ENCODE results near the gene CMTM5.

The CMTM5 gene

DNA sequence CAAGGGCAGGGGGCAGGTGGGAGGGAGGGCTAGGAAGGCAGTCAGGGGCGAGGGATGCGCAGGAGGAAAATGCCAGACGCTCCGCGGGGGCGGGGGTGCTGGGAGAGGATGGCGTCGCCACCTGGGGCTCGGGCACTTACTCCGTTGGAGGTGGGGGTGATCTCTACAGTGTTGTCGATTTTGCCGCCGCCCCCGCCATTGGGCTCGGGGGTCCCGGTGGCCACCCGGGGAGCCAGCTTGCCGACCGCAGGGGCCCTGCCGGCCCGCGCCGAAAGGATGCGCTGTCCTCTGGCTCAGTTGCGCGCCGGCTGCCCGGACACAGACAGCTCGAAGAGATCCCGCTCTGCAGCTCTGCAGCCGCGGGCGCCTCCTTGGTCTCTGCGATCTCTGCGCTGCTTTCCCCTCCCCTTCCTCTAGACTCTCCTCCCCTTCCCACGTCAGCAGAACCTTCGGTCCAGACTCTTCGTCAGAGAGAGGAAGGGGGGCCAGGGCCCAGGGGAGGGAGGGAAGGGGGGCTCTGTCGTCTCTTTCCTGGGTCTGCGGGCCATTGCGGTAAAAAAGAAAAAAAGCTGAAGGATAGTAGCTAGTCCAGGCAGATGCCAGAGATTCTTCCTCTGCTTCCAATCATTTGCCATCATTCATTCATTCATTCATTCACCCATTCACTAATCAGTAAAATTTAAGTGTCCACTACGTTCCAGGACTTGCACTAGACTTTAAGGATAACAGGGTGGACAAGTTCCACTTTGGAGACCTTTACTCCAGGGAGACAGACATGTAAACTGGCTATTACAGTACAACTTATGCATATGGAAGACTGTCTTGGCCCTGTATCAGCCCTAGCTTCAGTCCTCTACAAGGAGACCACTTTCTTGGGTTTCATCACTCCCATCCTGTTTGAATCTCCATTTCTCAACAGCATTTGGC is 24.1 kb upstream of the CMTM5 start, which contains the start of gene SLC22A17:
Gene SLC22A17, minus strand, starts transcription at position 382 of the 927 bp plus-strand sequence.
- Mint-ChIP-seq H3K36me3 (ENCODE audit: low read depth) (peaks cover 2% of the 10 kb centered on the region), H3K27me3 (ENCODE audit: low read depth) (peaks cover 45% of the 10 kb centered on the region), H3K27ac (no peak within 1 kb of the TSS), H3K9me3 (no peaks in the 10 kb centered on the region), H3K4me1 (ENCODE audit: low read depth) (peaks cover 7% of the 10 kb centered on the region), H3K4me3 (peak within 1 kb of the TSS; percentile 72)

DNA sequence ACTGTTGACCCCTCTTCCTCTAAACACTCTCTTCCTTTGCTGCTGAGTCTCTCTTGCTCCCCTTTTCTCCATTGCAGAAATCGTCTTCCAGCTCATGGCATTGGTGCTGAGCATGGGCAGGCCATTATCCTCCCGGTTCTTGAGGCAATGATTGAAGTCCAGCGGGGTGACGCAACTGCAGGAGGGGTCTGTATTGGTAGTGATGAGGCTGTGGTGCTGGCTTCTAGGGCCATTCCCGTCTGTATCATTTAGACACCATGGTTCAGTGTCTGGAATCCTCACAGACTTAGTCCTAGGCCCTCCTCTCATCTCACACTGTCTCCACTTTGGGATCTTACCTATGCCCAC is 23.4 kb upstream of the CMTM5 start:
- no peaks in the 10 kb centered on the region for H3K9me3 Mint-ChIP-seq
- peaks cover 2% of the 10 kb centered on the region for H3K36me3 Mint-ChIP-seq (ENCODE audit: low read depth)
- peaks cover 45% of the 10 kb centered on the region for H3K27me3 Mint-ChIP-seq (ENCODE audit: low read depth)
- no peak overlapping the region for H3K27ac Mint-ChIP-seq
- H3K4me1 Mint-ChIP-seq (ENCODE audit: low read depth): peaks cover 7% of the 10 kb centered on the region
- peak overlapping the region; percentile 72 for H3K4me3 Mint-ChIP-seq

DNA sequence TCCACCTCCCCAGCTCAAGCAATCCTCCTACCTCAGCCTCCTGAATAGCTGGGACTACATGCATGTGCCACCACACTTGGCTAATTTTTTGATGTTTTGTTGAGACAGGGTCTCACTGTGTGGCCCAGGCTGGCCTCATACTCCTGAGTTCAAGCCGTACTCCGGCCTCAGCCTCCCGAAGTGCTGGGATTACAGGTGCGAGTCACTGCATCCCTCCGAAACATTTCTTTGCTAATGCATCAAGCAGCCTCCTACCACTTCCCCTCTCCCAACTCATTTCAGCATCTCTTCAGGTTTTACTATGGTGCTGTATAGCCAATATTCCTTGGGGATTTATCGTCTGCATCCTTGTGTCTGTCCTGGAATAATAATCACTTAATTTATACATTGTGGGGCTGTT is 21.9 kb upstream of the CMTM5 start:
- H3K27ac Mint-ChIP-seq: no peak overlapping the region
- peaks cover 7% of the 10 kb centered on the region for H3K4me1 Mint-ChIP-seq (ENCODE audit: low read depth)
- H3K27me3 Mint-ChIP-seq (ENCODE audit: low read depth): peaks cover 45% of the 10 kb centered on the region
- no peaks in the 10 kb centered on the region for H3K9me3 Mint-ChIP-seq
- H3K36me3 Mint-ChIP-seq (ENCODE audit: low read depth): peaks cover 2% of the 10 kb centered on the region
- no peak overlapping the region for H3K4me3 Mint-ChIP-seq

DNA sequence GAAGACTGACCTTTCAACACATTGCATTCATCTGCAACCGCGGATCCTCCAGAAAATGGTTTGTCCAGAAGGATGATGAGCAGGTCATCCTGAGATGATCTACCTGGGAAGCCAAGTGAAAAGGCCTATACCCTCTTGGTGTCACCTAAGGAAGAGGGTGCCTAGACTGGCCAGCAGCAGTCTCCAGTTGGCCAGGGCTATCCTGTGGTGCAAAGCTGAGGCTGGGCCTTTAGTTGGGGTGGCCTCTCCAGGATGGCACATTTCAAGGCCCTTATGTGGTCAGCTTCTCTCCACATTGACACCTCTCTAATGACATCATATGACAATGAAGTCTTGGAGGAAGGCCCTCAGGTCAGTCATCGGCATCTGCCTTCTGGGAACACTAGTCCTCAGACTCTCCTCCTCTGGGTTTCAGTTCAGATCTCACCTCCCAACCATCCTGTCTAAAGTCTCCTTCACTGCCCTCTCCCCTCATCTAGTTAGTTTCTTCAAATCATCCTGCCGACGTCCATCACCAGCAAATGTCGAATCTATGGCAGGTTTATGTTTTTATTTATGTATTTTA is 20.9 kb upstream of the CMTM5 start:
- H3K27ac Mint-ChIP-seq: no peak overlapping the region
- peaks cover 4% of the 10 kb centered on the region for H3K4me1 Mint-ChIP-seq (ENCODE audit: low read depth)
- H3K4me3 Mint-ChIP-seq: no peak overlapping the region
- no peaks in the 10 kb centered on the region for H3K36me3 Mint-ChIP-seq (ENCODE audit: low read depth)
- H3K27me3 Mint-ChIP-seq (ENCODE audit: low read depth): peaks cover 35% of the 10 kb centered on the region
- H3K9me3 Mint-ChIP-seq: no peaks in the 10 kb centered on the region

DNA sequence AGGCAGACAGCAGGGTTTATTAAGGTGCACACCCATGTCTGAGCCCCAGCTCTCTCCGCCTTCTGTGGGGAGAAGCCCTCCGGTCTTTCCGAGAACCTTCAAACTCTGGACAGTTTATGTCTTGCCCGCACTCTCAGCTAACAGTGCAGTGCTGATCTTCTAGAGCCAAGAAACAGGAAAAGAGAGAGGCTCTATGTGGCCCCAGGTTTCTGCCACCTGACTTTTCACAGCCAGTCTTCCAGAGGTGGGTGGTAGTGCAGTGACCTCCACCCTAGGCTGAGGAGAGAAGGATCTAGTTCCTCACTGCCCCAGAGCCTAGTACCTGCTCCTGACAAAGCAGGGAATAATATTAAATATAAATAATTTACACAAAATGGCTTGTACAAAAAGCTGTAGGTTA is 20.2 kb upstream of the CMTM5 start:
- Mint-ChIP-seq H3K4me3 (no peak overlapping the region), H3K4me1 (ENCODE audit: low read depth) (peaks cover 4% of the 10 kb centered on the region), H3K27ac (no peak overlapping the region), H3K9me3 (no peaks in the 10 kb centered on the region), H3K27me3 (ENCODE audit: low read depth) (peaks cover 32% of the 10 kb centered on the region), H3K36me3 (ENCODE audit: low read depth) (no peaks in the 10 kb centered on the region)

DNA sequence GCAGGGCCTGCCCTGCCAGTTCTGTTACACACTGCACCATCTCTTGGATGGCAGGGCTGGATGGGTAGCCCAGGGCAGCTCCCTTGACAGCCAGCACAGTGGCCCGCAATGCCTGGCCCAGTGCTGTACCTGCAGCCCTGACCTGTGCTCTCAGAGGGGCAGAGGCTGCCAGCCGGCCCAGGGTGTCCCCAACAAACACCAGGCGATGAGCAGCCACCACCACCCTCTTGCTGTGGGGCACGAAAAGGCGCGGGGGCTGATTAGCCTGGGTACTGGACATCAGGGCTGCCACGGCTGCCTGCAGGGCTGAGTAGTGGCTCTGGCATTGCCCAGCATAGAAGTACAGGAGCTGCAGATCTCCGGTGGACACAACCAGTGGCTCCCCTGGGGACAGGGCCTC is 19.6 kb upstream of the CMTM5 start:
- peaks cover 4% of the 10 kb centered on the region for H3K4me1 Mint-ChIP-seq (ENCODE audit: low read depth)
- H3K4me3 Mint-ChIP-seq: no peak overlapping the region
- peaks cover 33% of the 10 kb centered on the region for H3K27me3 Mint-ChIP-seq (ENCODE audit: low read depth)
- H3K9me3 Mint-ChIP-seq: no peaks in the 10 kb centered on the region
- H3K36me3 Mint-ChIP-seq (ENCODE audit: low read depth): no peaks in the 10 kb centered on the region
- H3K27ac Mint-ChIP-seq: no peak overlapping the region

DNA sequence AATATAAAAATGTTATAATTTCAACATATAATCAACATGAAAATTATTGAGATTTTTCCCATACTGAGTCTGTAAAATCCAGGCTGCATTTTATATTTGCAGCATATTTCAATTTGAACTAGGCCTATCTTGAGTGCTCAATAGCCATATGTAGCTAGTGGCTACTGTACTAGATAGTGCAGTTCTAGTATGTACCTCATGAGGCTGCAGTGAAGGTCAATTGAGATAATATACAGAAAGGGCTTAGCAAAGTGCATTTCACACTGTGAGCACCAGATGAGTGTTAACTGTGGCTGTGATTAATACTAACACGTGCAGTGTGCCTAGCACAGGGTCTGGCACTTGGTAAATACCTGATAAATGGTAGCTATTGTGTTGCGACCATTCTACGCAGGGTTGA is 18.8 kb upstream of the CMTM5 start:
- H3K27me3 Mint-ChIP-seq (ENCODE audit: low read depth): peaks cover 28% of the 10 kb centered on the region
- H3K27ac Mint-ChIP-seq: no peak overlapping the region
- peaks cover 2% of the 10 kb centered on the region for H3K4me1 Mint-ChIP-seq (ENCODE audit: low read depth)

DNA sequence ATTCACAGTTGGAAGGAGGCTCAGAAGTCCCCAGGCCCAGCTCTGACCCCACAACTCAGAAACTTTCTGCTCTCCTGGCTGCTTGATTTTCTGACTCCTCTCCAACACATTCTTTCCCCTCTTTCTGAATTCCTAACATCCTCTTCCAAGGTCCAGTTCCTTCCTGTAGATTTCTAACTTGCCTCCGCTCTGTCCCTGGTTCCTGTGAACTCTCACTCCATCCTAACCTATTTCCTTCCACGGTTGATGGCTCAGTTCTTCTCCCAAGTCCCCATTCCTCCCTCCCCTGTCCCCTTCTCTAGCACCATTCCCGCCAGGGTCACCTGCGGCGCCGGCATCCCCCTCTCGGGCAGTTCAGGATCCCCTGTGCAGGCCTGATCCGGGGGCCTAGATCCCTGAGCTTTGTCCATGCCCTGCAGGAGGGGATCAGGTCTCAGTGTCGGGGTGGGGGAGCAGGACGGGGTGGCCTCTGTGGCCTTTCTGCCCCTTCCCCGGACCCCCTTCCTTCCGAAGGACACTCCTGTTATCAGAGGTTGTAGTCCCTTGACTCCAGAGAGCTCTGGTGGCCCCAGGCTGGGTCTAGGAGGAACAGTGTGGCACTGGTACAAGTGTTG is 18.2 kb upstream of the CMTM5 start:
- Mint-ChIP-seq H3K9me3 (no peaks in the 10 kb centered on the region), H3K27ac (no peak overlapping the region), H3K36me3 (ENCODE audit: low read depth) (no peaks in the 10 kb centered on the region), H3K27me3 (ENCODE audit: low read depth) (peaks cover 25% of the 10 kb centered on the region), H3K4me3 (no peak overlapping the region), H3K4me1 (ENCODE audit: low read depth) (no peaks in the 10 kb centered on the region)

More for the DNA sequence above, 18.8 kb upstream of the CMTM5 start:
- Mint-ChIP-seq H3K36me3 (ENCODE audit: low read depth) (no peaks in the 10 kb centered on the region), H3K4me3 (no peak overlapping the region), H3K9me3 (no peaks in the 10 kb centered on the region)

DNA sequence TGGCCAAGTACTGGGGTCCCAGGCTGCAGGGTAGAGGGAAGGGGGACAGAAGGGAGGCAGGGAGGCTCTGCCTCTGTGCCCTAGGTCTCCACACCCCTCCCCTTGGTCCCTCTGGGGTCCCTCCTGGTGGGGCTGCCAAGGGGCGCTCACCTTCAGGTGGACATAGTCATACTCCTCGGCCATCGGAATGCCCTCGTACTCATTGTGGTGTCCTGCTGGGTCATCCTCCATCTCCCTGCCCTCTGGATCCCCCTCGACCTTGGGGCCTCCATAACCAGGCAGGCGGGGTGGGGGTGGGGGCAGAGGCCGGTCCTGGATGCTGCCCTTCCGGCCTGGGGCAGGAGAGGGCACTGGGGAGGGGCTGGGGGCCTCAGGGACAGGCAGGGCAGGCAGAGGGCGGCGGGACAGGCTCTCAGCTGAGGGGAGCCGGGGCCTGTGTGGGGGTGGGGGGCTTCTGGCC is 17.6 kb upstream of the CMTM5 start:
- no peaks in the 10 kb centered on the region for H3K4me1 Mint-ChIP-seq (ENCODE audit: low read depth)
- H3K9me3 Mint-ChIP-seq: no peaks in the 10 kb centered on the region
- H3K27me3 Mint-ChIP-seq (ENCODE audit: low read depth): peaks cover 25% of the 10 kb centered on the region
- H3K27ac Mint-ChIP-seq: no peak overlapping the region
- H3K36me3 Mint-ChIP-seq (ENCODE audit: low read depth): no peaks in the 10 kb centered on the region
- H3K4me3 Mint-ChIP-seq: no peak overlapping the region

DNA sequence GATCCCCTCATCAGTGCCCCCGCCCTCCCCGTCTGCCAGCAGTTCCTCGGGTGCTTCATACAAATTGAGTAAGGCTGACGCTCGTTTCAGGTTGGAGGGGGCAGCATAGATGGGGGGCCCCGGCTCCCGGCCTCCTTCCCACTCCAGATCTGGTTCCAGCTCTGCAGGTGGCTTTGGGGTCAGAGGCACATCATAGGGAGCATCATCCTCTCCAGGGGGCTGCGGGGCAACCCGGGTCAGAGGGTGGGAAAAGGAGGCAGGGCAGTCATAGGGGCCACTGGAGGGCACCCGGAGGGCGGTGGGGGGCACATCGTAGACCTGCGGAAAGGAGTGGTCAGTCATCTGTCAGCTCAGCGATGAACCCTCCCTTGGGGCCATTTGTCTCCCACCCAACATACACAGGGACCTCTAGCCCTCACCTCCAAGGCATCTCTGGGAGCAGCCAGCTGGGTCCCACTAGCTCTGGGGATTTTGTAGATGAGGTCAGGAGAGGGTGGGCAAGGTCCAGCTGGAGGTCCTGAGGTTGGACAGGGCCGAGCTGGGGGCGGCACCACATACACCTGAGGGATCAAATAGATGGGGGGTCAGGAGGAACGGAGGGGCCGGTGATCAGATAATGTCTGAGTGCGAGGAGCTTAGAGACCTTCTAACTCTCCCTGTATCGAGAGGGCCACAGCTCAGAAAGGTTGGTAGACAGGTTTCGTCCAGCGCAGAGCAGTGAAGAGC is 17.0 kb upstream of the CMTM5 start:
- Mint-ChIP-seq H3K27ac (no peak overlapping the region), H3K4me1 (ENCODE audit: low read depth) (no peaks in the 10 kb centered on the region), H3K36me3 (ENCODE audit: low read depth) (no peaks in the 10 kb centered on the region), H3K27me3 (ENCODE audit: low read depth) (peaks cover 25% of the 10 kb centered on the region), H3K4me3 (no peak overlapping the region), H3K9me3 (no peaks in the 10 kb centered on the region)

DNA sequence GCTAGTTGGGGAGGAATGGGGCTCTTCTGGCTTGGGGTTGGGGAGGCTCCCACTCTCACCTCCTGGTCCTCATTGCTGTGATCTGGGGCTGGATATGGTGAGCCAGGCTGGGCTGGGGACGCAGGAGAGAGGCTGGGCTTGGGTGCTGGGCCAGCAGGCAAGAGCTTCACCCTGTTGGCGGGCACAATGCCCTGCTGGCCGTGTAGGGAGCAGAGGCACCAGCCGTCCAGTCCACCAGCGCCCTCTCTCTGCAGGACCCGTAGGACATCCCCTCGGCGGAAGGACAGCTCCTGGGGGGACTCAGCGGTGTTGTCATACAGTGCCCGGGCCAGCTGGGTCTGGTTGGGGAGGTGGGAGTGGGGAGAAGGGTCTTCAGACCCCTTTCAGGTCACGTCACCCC is 16.4 kb upstream of the CMTM5 start:
- H3K36me3 Mint-ChIP-seq (ENCODE audit: low read depth): no peaks in the 10 kb centered on the region
- no peak overlapping the region for H3K27ac Mint-ChIP-seq
- peaks cover 20% of the 10 kb centered on the region for H3K27me3 Mint-ChIP-seq (ENCODE audit: low read depth)
- no peaks in the 10 kb centered on the region for H3K4me1 Mint-ChIP-seq (ENCODE audit: low read depth)
- no peaks in the 10 kb centered on the region for H3K9me3 Mint-ChIP-seq
- H3K4me3 Mint-ChIP-seq: no peak overlapping the region

DNA sequence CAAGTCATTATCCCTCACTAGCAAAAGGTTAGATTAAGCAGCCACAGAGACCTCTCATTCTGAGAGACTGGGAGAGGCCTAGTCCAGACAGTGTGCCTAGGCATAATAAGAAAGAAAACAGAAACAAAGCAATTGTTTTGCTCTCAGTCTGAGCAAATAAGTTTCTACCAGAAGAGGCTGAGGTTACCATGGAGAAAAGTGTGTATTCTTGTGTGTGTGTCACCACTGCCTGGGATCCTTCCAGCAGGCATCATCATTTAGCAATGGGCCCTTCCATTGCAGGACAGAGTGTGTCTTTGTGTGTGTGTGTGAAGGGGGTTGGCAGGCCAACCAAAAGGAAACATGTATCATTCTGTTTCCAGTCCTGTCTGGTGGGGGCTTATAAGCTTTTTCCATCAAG is 15.5 kb upstream of the CMTM5 start:
- Mint-ChIP-seq H3K4me1 (ENCODE audit: low read depth) (no peaks in the 10 kb centered on the region), H3K9me3 (no peaks in the 10 kb centered on the region), H3K27ac (no peak overlapping the region), H3K4me3 (no peak overlapping the region), H3K36me3 (ENCODE audit: low read depth) (no peaks in the 10 kb centered on the region), H3K27me3 (ENCODE audit: low read depth) (peaks cover 20% of the 10 kb centered on the region)

DNA sequence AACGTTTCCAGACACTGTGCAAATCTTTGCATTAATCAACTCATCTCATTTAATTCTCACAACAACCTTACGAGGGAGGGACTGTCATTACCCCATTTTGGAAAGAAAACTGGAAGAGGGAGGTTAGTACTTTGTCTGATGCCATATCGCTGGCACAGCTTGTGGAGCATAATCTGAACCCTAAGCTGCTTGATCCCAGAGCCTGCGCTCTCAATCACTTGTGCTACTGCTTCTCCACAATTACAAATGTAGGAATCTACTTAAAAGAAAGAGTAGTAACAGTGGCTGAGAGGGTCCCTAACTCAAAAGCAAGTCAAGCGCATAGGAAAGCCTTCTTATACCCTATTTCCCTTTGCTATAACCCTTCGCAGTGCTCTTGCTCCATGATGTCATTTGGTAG is 15.1 kb upstream of the CMTM5 start:
- H3K4me1 Mint-ChIP-seq (ENCODE audit: low read depth): no peaks in the 10 kb centered on the region
- no peak overlapping the region for H3K4me3 Mint-ChIP-seq
- no peaks in the 10 kb centered on the region for H3K9me3 Mint-ChIP-seq
- H3K36me3 Mint-ChIP-seq (ENCODE audit: low read depth): no peaks in the 10 kb centered on the region
- H3K27ac Mint-ChIP-seq: no peak overlapping the region
- peaks cover 24% of the 10 kb centered on the region for H3K27me3 Mint-ChIP-seq (ENCODE audit: low read depth)

DNA sequence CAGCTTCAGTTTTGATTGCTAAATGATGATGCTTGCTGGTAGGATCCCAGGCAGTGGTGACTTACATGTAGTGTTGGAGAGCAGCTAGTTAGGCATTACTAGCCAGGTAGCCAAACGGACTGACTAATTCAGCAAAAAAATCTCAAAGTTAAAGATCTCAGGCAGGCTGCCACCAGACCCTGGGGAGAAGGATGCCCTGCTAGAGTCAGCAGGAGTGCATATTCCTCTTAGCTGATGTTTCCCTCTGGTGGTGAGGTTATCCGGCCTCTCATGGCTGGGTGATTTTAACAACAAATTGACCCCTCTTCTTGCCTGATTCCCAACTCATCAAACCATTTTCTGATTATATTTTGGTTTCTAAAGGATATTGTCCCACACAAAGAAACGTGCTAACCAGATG is 14.6 kb upstream of the CMTM5 start:
- Mint-ChIP-seq H3K27me3 (ENCODE audit: low read depth) (peaks cover 28% of the 10 kb centered on the region), H3K4me3 (no peak overlapping the region), H3K27ac (no peak overlapping the region), H3K9me3 (no peaks in the 10 kb centered on the region), H3K4me1 (ENCODE audit: low read depth) (no peaks in the 10 kb centered on the region), H3K36me3 (ENCODE audit: low read depth) (no peaks in the 10 kb centered on the region)
